ENCODE results near the gene NPFF.
"Not testable (repeated sequence)": the region's sequence is repeated elsewhere in the genome, so short reads cannot be mapped to it uniquely, and the experiment has no call there.

The NPFF gene

GRCh38 chr12:53506881-53507602 is at the start of gene NPFF:
Gene NPFF, minus strand, starts transcription at chr12:53507484. Its CDS starts 10 bp downstream, at chr12:53507474.
- FAIRE-seq = no peak
- DNase-seq (ENCODE audit: low spot score) = no peak

GRCh38 chr12:53552361-53553327 is 45.4 kb upstream of the NPFF start:
- FAIRE-seq (no peak), DNase-seq (ENCODE audit: low spot score) (no peak)

GRCh38 chr12:53551889-53552291 is 44.6 kb upstream of the NPFF start:
- DNase-seq (ENCODE audit: low spot score) (no peak), FAIRE-seq (no peak)

- no peak for FAIRE-seq
- no peak for DNase-seq (ENCODE audit: low spot score)
Observed at GRCh38 chr12:53550595-53550994, 43.3 kb upstream of the NPFF start.

- DNase-seq (ENCODE audit: low spot score); FAIRE-seq: not testable (repeated sequence)
Observed at GRCh38 chr12:53550131-53550530, 42.8 kb upstream of the NPFF start.

GRCh38 chr12:53548354-53548753 is 41.1 kb upstream of the NPFF start:
- not testable (repeated sequence) for FAIRE-seq; DNase-seq (ENCODE audit: low spot score)

GRCh38 chr12:53543539-53543938 is 36.3 kb upstream of the NPFF start:
- no peak for FAIRE-seq
- DNase-seq (ENCODE audit: low spot score) = peak; percentile 40

- FAIRE-seq = no peak
- DNase-seq (ENCODE audit: low spot score) = no peak
Observed at GRCh38 chr12:53539526-53539925, 32.2 kb upstream of the NPFF start.

GRCh38 chr12:53538209-53538689 is 31.0 kb upstream of the NPFF start:
- FAIRE-seq (no peak), DNase-seq (ENCODE audit: low spot score) (no peak)

GRCh38 chr12:53536962-53537361 is 29.7 kb upstream of the NPFF start:
- no peak for FAIRE-seq

GRCh38 chr12:53533471-53533870 is 26.2 kb upstream of the NPFF start:
- FAIRE-seq (no peak), DNase-seq (ENCODE audit: low spot score) (no peak)

More at GRCh38 chr12:53536962-53537361, 29.7 kb upstream of the NPFF start:
- no peak for DNase-seq (ENCODE audit: low spot score)

- FAIRE-seq = no peak
- DNase-seq (ENCODE audit: low spot score) = no peak
Observed at GRCh38 chr12:53532524-53533445, 25.5 kb upstream of the NPFF start.

- FAIRE-seq (no peak), DNase-seq (ENCODE audit: low spot score) (no peak)
Observed at GRCh38 chr12:53532021-53532420, 24.7 kb upstream of the NPFF start.

- DNase-seq (ENCODE audit: low spot score) = no peak
- FAIRE-seq = no peak
Observed at GRCh38 chr12:53530920-53531319, 23.6 kb upstream of the NPFF start.

- FAIRE-seq (no peak), DNase-seq (ENCODE audit: low spot score) (no peak)
Observed at GRCh38 chr12:53530061-53530460, 22.8 kb upstream of the NPFF start.

GRCh38 chr12:53524476-53524875 is 17.2 kb upstream of the NPFF start:
- DNase-seq (ENCODE audit: low spot score) (no peak), FAIRE-seq (no peak)

- no peak for FAIRE-seq
Observed at GRCh38 chr12:53523131-53523530, 15.8 kb upstream of the NPFF start.

GRCh38 chr12:53518381-53518780 is 11.1 kb upstream of the NPFF start:
- FAIRE-seq (no peak), DNase-seq (ENCODE audit: low spot score) (no peak)

More at GRCh38 chr12:53523131-53523530, 15.8 kb upstream of the NPFF start:
- no peak for DNase-seq (ENCODE audit: low spot score)

GRCh38 chr12:53516758-53517455 is 9.6 kb upstream of the NPFF start:
- no peak for FAIRE-seq
- no peak for DNase-seq (ENCODE audit: low spot score)

- FAIRE-seq (no peak), DNase-seq (ENCODE audit: low spot score) (no peak)
Observed at GRCh38 chr12:53515291-53515680, 8.0 kb upstream of the NPFF start.

All from RCC 7860 (cell line).